ENCODE results near the gene RRP12. TPM values are rescaled to one million over a fixed set of nuclear protein-coding genes. Genes with fewer than 3 reads are reported as not detected.

Gene RRP12
- 14.5 TPM for polyA plus RNA-seq (2012; ENCODE audit: missing spikeins)

GRCh38 chr10:97400665-97401454 lies at the start of gene RRP12:
Gene RRP12 (minus strand): TSS chr10:97401340. CDS start chr10:97401231, 109 bp downstream.
- DNase-seq (ENCODE audit: insufficient read length) (peak; percentile 94), FAIRE-seq (peak; percentile 99)
- TF ChIP-seq TAF1 (IDR thresholded peaks at IDR 0.05; ENCODE audit: borderline replicate concordance, low read depth, low read length), result peak; percentile 45; the same call in 1 of the 2 replicates
- peak; percentile 75 for TF ChIP-seq POLR2A (IDR thresholded peaks at IDR 0.05; ENCODE audit: low read depth, low read length)
- peak; percentile 74 for TF ChIP-seq POLR2AphosphoS5 (IDR thresholded peaks at IDR 0.05; ENCODE audit: low read depth, low read length)

GRCh38 chr10:97450828-97451227 lies 49.7 kb upstream of the RRP12 start:
- no peak for FAIRE-seq
- no peak for DNase-seq (ENCODE audit: insufficient read length)
- TF ChIP-seq POLR2A (IDR thresholded peaks at IDR 0.05; ENCODE audit: low read depth, low read length) (no peak), POLR2AphosphoS5 (IDR thresholded peaks at IDR 0.05; ENCODE audit: low read depth, low read length) (no peak), TAF1 (IDR thresholded peaks at IDR 0.05; ENCODE audit: borderline replicate concordance, low read depth, low read length) (no peak)

GRCh38 chr10:97445722-97446639 lies 44.8 kb upstream of the RRP12 start, which contains the start of the genes EXOSC1 and ZDHHC16:
Gene EXOSC1 (minus strand): TSS chr10:97446006. CDS start chr10:97445985, 21 bp downstream.
Gene ZDHHC16 (plus strand): TSS chr10:97446175. CDS start chr10:97451676, 5,501 bp downstream.
- FAIRE-seq (peak; percentile 99), DNase-seq (ENCODE audit: insufficient read length) (peak; percentile 96)
- TF ChIP-seq TAF1 (IDR thresholded peaks at IDR 0.05; ENCODE audit: borderline replicate concordance, low read depth, low read length) (peak; percentile 68), POLR2AphosphoS5 (IDR thresholded peaks at IDR 0.05; ENCODE audit: low read depth, low read length) (peak; percentile 85), POLR2A (IDR thresholded peaks at IDR 0.05; ENCODE audit: low read depth, low read length) (peak; percentile 78)

GRCh38 chr10:97445357-97445721 lies 44.2 kb upstream of the RRP12 start:
- no peak for FAIRE-seq
- no peak for DNase-seq (ENCODE audit: insufficient read length)
- TF ChIP-seq POLR2AphosphoS5 (IDR thresholded peaks at IDR 0.05; ENCODE audit: low read depth, low read length) (no peak), POLR2A (IDR thresholded peaks at IDR 0.05; ENCODE audit: low read depth, low read length) (no peak), TAF1 (IDR thresholded peaks at IDR 0.05; ENCODE audit: borderline replicate concordance, low read depth, low read length) (no peak)

GRCh38 chr10:97444212-97444611 lies 43.1 kb upstream of the RRP12 start:
- FAIRE-seq (no peak), DNase-seq (ENCODE audit: insufficient read length) (no peak)
- TF ChIP-seq TAF1 (IDR thresholded peaks at IDR 0.05; ENCODE audit: borderline replicate concordance, low read depth, low read length) (no peak), POLR2AphosphoS5 (IDR thresholded peaks at IDR 0.05; ENCODE audit: low read depth, low read length) (no peak), POLR2A (IDR thresholded peaks at IDR 0.05; ENCODE audit: low read depth, low read length) (no peak)

- TF ChIP-seq TAF1 (IDR thresholded peaks at IDR 0.05; ENCODE audit: borderline replicate concordance, low read depth, low read length) (no peak), POLR2A (IDR thresholded peaks at IDR 0.05; ENCODE audit: low read depth, low read length) (no peak), POLR2AphosphoS5 (IDR thresholded peaks at IDR 0.05; ENCODE audit: low read depth, low read length) (no peak)
- no peak for FAIRE-seq
These were observed 41.1 kb upstream of the RRP12 start for GRCh38 chr10:97442277-97442676.

GRCh38 chr10:97435211-97435610 lies 34.1 kb upstream of the RRP12 start:
- TF ChIP-seq POLR2A (IDR thresholded peaks at IDR 0.05; ENCODE audit: low read depth, low read length) (no peak), TAF1 (IDR thresholded peaks at IDR 0.05; ENCODE audit: borderline replicate concordance, low read depth, low read length) (no peak), POLR2AphosphoS5 (IDR thresholded peaks at IDR 0.05; ENCODE audit: low read depth, low read length) (no peak)
- FAIRE-seq (no peak), DNase-seq (ENCODE audit: insufficient read length) (no peak)

More at GRCh38 chr10:97442277-97442676, 41.1 kb upstream of the RRP12 start:
- DNase-seq (ENCODE audit: insufficient read length), result no peak

- TF ChIP-seq POLR2AphosphoS5 (IDR thresholded peaks at IDR 0.05; ENCODE audit: low read depth, low read length) (peak; percentile 56), POLR2A (IDR thresholded peaks at IDR 0.05; ENCODE audit: low read depth, low read length) (peak; percentile 24; the same call in 1 of the 2 replicates), TAF1 (IDR thresholded peaks at IDR 0.05; ENCODE audit: borderline replicate concordance, low read depth, low read length) (no peak)
- FAIRE-seq, result no peak
These were observed 33.4 kb upstream of the RRP12 start for GRCh38 chr10:97434557-97434956.

GRCh38 chr10:97434055-97434454 lies 32.9 kb upstream of the RRP12 start:
- DNase-seq (ENCODE audit: insufficient read length) (no peak), FAIRE-seq (no peak)
- TF ChIP-seq POLR2AphosphoS5 (IDR thresholded peaks at IDR 0.05; ENCODE audit: low read depth, low read length), result peak; percentile 16; the same call in 1 of the 2 replicates
- TF ChIP-seq POLR2A (IDR thresholded peaks at IDR 0.05; ENCODE audit: low read depth, low read length), result peak; percentile 40; the same call in 1 of the 2 replicates
- TF ChIP-seq TAF1 (IDR thresholded peaks at IDR 0.05; ENCODE audit: borderline replicate concordance, low read depth, low read length), result no peak

More at GRCh38 chr10:97434557-97434956, 33.4 kb upstream of the RRP12 start:
- DNase-seq (ENCODE audit: insufficient read length), result no peak

GRCh38 chr10:97428572-97428981 lies 27.4 kb upstream of the RRP12 start:
- no peak for TF ChIP-seq TAF1 (IDR thresholded peaks at IDR 0.05; ENCODE audit: borderline replicate concordance, low read depth, low read length)
- TF ChIP-seq POLR2AphosphoS5 (IDR thresholded peaks at IDR 0.05; ENCODE audit: low read depth, low read length), result no peak
- TF ChIP-seq POLR2A (IDR thresholded peaks at IDR 0.05; ENCODE audit: low read depth, low read length), result no peak
- DNase-seq (ENCODE audit: insufficient read length) (no peak), FAIRE-seq (no peak)

Data from GM12892 (cell line).